Measurements from ENCODE around the gene LHFPL5.

- TF ChIP-seq, protein P1, sequence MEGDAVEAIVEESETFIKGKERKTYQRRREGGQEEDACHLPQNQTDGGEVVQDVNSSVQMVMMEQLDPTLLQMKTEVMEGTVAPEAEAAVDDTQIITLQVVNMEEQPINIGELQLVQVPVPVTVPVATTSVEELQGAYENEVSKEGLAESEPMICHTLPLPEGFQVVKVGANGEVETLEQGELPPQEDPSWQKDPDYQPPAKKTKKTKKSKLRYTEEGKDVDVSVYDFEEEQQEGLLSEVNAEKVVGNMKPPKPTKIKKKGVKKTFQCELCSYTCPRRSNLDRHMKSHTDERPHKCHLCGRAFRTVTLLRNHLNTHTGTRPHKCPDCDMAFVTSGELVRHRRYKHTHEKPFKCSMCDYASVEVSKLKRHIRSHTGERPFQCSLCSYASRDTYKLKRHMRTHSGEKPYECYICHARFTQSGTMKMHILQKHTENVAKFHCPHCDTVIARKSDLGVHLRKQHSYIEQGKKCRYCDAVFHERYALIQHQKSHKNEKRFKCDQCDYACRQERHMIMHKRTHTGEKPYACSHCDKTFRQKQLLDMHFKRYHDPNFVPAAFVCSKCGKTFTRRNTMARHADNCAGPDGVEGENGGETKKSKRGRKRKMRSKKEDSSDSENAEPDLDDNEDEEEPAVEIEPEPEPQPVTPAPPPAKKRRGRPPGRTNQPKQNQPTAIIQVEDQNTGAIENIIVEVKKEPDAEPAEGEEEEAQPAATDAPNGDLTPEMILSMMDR (IDR thresholded peaks at IDR 0.05; ENCODE audit: low read depth, low read length), result no peak
- no peak for TF ChIP-seq EZH2phosphoT487 (IDR thresholded peaks at IDR 0.05; ENCODE audit: low read depth)
These were observed 24.4 kb upstream of the LHFPL5 start, which contains the start of gene CLPSL1 for GRCh38 chr6:35780719-35781118.
